Stimulated activated CD8-positive, alpha-beta memory T cell treated with anti-CD3 and anti-CD28 coated beads, Interleukin-7, amount 100 ng/mL, for 48 hours (primary cell): ENCODE results near the gene MIA.
"Not testable (repeated sequence)": the region's sequence is repeated elsewhere in the genome, so short reads cannot be mapped to it uniquely, and the experiment has no call there.

Experiments used
- DNase-seq, 2 donors: peaks; one replicate each; pipeline ENCODE4 v3.0.0-alpha.2; 2020; ENCODE audit warnings: low read depth in 1 of 2; ENCODE audit errors: extremely low read depth in 1 of 2

MIA gene

DNA sequence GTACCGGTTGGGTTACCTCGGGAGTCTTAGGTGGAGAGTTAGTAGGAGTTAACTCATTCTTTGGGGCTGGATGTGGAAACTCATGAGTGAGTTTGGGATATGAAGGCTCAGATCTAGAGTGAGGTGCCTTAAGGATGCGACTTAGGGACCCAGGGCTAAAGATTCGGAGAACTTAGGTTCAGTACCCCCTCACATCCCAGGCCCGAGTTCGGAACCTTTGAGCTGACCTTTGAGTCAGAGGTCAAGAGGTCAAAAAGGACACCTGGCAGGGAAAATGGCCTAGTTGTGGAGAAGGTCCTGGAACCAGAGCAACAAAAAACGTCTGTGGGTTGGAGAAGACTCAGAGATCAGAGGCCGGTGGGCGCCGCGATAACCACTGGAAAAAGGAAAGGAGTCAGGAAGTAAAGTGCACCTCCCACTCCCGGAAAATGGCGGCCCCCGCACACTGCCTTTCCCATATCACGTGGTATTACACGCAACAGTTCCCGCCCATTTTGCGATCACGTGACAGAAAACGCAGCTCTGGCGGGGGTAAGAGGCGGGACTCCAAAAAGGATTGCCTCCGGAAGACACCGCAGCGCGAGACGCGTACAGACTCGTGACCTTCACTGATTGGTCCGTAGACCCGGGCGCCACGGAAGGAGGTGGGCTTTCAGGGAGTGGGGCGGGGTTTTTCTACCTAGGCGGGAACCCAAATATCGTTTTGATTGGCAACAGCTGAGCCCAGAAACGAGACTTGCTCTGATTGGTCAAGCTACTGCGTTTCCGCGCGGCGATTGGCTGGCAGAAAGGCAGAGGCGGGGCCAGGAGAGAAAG is 25.1 kb upstream of the MIA start, which contains the start of gene ACTMAP:
ACTMAP (minus strand) TSS at position 420 of the 816 bp plus-strand sequence. CDS start 674 bp downstream, outside the sequence.
- peak; percentile 98 to 100 for DNase-seq

DNA sequence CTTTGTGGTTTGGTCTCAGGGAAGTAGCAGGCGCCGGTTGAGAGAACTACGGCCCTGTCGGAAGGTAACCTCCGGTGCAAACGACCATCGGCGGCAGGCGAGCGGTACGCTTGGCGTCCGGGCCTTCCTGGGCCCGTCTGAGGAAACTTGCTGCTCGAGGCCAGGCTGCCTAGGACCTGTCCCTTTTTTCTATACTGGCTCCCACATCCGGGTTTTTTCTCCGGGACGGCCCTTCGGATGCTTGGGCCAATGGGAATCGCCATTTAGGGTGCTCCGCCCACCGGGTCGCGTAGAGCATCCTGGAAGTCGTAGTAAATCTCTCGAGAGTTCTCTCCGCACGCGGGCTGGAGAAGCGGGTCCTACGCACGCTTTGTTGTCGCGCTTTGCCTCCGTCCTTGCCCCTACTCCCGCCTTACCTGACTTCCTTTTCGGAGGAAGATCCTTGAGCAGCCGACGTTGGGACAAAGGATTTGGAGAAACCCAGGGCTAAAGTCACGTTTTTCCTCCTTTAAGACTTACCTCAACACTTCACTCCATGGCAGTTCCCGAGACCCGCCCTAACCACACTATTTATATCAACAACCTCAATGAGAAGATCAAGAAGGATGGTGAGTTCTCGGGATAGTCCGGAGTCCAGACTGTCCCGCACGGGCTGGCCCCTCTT is 24.3 kb upstream of the MIA start, which contains the start of gene SNRPA:
SNRPA (plus strand) TSS at position 330 of the 664 bp plus-strand sequence; CDS start at position 536, 206 bp downstream.
- peak; percentile 86 to 96 for DNase-seq

DNA sequence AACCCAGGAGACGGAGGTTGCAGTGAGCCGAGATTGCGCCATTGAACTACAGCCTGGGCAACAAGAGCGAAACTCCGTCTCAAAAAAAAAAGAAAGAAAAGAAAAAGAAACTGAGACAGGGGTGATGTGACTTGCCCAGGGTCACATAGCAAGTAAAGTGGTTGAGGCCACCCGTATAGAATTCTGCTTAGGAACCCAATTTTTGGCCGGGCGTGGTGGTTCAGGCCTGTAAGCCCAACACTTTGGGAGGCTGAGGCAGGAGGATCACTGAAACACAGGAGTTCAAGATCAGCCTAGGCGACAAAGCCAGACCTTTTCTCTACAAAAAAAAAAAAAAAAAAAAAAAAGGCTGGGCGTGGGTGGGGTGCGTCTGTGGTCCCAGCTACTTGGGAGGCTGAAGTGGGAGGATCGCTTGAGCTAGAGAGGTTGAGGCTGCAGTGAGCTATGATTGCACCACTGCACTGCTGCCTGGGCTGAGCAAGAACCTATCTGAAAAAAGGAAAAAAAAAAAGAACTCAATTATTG is 23.0 kb upstream of the MIA start:
- no peak for DNase-seq

DNA sequence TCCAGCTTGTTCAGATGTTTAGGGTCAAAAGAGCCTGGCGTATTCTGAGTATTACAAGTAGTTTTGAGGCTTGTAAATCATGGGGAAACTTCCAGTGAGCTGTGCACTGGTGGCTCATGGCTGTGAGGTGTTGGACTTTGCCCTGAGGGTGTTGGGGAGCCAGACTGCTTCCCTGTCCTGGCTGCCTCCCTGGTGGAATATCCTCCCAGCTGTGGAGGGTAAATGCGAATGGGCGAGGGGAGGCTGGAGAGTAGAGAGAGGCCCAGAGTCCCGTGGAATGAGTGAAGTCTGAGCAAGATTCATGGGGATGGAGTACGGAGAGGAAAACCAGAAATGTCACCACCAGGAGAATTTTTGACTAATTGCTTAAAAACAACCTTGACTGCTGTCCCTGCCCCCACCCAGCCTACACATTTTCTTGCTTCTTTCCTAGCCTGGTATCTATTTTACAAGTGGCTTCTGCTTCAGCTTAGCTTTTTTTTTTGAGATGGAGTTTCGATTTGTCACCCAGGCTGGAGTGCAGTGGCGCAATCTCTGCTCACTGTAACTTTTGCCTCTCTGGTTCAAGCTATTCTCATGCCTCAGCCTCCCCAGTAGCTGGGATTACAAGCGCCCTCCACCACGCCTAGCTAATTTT is 20.6 kb upstream of the MIA start:
- peak in 1 of 2 donors; percentile 73 for DNase-seq

DNA sequence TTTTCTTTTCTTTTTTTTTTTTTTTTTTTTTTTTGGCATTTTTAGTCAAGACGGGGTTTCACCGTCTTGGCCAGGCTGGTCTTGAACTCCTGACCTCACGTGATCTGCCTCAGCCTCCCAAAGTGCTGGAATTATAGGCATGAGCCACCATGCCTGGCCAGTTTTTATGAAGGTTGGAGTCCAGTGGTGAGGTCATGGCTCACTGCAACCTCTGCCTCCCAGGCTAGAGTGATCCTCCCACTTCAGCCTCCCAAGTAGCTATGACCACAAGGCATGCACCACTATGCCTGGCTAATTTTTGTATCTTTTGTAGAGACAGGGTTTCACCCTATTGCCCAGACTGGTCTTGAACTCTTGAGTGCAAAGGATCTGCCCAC is 20.1 kb upstream of the MIA start:
- no peak for DNase-seq

DNA sequence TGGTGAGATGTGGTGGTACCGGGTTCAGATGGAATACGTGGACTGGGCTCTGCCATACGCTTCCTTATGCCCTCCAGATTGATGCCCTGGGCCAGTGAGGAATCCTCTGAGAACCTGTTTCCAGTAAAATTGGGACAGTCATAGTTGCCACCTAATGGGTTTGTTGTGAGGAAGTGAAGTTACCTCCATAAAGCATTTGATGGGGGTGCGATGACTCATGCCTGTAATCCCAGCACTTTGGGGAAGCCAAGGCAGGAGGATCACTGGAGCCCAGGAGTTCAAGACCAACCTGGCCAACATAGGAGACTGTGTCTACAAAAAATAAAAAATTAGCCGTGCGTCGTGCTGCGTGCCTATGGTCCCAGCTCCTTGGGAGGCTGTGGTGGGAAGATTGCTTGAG is 19.5 kb upstream of the MIA start:
- no peak for DNase-seq

DNA sequence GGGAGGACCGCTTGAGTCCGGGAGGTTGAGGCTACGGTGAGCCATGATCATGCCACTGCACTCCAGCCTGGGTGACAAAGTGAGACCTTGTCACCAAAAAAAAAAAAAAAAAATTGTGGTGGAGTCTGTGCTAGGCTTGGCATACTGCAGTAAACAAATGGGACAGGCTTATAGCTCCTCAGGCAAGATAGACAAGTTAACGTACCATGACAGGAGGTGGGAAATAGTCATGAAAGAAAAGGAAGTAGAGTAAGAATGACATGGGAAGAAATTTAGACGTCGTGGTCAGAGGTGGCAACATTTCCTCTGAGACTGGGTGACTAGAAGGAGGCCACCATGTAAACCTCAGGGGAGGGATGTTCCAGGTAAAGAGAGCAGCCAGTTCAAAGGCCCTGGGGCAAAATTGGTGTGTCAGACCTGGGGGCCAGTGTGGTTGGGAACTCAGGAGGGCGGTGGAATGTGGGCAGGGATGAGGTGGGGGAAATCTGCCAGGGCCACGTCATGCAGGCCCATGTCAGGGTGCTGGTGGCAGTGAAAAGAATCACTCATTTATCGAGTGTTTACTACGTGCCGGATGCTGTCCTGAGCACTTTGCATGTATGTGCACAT is 18.7 kb upstream of the MIA start:
- peak in 1 of 2 donors; percentile 70 for DNase-seq

DNA sequence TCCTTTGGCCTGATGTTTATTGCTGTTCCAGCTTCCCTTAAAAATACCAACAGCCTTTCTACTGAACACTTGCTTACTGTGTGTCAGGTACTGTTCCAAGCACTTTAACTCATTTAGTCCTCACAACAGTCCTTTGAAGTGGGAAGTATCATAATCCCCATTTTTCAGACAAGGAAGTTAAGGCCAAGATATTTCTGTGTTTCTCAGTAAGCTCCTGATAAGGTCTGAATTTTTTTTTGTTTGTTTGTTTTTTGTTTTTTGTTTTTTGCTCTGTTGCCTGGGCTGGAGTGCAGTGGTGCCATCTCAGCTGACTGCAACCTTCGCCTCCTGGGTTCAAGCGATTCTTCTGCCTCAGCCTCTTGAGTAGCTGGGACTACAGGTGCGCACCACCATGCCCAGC is 16.8 kb upstream of the MIA start:
- no peak for DNase-seq

DNA sequence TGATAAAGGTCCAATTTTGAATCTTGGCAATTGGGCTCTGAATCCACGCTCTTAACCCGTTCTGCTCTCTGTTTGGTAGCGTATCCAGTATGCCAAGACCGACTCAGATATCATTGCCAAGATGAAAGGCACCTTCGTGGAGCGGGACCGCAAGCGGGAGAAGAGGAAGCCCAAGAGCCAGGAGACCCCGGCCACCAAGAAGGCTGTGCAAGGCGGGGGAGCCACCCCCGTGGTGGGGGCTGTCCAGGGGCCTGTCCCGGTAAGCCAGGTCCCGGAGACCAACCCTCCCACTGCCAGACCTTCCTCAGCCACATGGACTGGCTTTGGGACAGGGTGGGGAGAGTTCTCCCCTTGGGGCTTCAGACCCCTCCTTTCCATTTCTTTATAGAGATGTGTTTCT is 16.0 kb upstream of the MIA start:
- DNase-seq: no peak

DNA sequence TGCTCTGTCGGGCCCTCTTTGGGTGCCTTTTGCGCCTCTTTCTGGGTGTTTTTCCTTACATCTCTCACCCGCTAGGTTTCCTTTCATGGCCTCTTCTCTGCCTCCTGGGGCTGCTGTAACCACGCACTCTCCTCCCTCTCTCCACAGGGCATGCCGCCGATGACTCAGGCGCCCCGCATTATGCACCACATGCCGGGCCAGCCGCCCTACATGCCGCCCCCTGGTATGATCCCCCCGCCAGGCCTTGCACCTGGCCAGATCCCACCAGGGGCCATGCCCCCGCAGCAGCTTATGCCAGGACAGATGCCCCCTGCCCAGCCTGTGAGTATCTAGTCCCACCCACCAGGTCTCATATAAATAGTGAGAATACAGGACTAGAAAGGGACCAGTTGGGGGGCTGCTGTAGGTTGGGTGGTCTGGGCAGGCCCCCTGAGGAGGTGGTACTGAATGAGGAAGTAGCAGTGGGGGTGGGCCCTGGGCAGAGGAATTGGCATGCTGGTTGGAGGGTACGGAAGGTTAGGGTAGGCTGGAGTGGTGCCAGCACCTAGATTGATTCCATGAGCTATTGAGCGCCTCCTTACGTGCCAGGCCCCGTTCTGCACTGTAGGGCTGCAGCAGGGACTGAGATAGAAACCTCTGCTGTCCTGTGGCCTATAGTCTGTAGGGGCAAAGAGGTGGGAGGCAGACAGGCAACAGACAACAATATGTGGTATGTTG is 12.4 kb upstream of the MIA start:
- no peak for DNase-seq

DNA sequence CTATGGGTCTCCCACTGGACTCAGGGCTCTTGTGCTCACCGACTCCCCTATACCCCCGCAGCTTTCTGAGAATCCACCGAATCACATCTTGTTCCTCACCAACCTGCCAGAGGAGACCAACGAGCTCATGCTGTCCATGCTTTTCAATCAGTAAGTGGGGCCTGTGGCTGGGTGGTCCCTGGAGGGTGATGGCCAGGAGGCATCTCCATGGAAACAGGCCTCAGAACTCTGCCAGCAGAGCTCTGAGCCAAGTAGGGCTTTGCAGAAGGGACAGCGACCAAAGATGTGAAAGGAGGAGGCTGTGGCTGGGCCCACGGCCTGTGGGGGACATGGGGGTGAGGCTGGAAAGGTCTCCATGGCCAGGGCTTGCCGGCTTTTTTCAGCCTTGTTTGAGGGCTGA is 11.8 kb upstream of the MIA start:
- no peak for DNase-seq

DNA sequence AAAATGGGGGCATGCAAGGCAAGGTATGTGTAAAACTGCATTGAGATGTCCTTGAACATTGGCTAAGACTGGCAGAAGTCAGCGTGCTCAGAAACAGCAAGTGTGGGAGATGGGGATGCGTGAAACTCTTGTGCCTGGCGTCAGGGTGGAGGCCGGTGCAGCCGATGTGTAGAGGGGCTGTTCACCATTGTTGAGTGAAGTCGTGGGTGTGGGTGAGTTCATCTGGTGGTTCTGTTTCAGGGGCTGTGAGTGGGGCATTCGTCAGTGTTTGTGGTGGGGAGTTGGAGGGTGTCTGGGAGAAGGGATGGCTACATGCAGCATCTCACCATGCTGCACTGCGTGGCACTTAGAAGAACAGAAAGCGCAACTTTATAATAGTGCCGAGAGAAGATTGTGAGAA is 11.4 kb upstream of the MIA start:
- DNase-seq: peak in 1 of 2 donors; percentile 66

DNA sequence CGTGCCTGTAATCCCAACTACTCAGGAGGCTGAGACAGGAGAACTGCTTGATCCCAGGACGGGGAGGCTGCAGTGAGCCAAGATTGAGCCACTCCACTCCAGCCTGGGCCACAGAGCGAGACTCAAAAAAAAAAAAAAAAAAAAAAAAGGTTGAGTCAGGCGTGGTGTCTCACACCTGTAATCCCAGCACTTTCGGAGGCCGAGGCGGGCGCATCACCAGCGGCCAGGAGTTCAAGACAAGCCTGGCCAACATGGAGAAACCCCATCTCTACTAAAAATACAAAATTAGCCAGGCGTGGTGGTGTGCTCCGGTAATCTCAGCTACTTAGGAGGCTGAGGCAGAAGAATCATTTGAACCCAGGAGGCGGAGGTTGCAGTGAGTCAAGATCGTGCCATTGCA is 8.9 kb upstream of the MIA start:
- DNase-seq: not testable (repeated sequence)

DNA sequence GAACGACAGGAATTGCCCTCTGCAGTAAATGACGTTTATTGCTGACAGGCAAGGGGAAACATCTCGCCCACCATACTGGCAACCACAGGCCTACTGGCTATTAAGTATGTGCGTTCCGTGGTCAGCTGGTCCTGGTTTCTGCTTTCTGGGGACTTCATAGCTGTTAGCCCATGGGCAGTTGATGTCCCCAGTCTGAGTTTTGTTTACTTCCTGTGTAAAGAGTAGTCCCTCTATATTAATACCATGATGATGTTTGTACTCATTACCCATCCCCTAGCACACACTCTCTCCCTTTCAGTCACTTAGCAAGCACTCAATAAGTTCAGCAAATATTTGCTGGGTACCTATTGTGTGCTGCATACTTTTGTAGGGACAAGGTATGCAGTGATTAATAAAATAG is 6.5 kb upstream of the MIA start:
- no peak for DNase-seq

DNA sequence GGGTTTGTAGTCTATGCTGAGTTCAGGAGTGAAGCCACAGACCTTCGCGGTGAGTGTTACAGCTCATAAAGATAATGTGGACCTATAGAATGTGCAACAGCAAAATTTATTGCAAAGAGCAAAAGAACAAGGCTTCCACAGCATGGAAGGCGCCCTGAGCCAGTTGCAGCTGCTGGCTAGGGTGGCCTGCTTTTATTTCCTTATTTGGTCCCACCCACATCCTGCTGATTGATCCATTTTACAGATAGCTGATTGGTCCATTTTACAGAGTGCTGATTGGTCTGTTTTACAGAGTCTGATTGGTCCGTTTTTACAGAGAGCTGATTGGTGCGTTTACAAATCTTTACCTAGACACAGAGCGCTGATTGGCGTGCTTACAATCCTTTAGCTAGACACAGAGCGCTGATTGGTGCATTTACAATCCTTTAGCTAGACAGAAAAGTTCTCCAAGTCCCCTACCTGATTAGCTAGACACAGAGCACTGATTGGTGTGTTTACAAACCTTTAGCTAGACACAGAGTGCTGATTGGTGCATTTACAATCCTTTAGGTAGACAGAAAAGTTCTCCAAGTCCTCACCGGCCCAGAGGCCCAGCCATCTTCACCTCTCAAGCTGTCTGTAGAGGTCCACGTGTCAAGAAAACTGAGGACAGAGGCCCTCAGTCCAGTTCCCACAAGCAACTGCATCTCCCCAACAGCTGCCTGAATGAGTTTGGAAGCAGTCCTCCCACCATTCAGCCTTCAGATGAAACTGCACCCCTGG is 4.0 kb upstream of the MIA start:
- DNase-seq: not testable (repeated sequence)

DNA sequence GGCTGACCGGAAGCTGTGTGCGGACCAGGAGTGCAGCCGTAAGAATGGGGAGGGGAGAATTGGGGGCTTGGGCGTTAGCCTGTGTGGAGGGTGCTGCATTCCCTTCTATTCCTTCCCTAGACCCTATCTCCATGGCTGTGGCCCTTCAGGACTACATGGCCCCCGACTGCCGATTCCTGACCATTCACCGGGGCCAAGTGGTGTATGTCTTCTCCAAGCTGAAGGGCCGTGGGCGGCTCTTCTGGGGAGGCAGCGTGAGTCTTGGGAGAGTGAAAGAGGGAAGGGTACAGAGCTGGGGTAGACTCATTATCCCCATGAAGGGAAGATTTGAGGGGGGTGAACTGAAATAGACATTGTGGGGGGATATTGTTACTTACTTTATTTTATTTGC is 306 bp downstream of the MIA start:
- no peak for DNase-seq

DNA sequence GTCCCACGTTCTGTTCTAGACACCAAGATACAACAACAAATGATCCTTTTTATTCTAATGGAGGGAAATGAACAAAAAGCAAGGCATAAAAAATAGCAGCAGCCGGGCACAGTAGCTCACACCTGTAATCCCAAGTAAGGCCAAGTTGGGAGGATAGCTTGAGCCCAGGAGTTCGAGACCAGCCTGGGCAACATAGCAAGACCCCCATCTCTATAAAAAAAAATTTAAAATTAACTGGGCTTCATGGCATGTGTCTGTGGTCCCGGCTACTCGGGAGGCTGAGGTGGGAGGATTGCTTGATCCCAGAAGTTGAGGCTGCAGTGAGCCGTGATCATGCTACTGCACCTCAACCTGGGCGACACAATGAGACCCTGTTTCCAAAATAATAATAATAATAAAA is 1.0 kb downstream of the MIA start:
- DNase-seq: no peak

DNA sequence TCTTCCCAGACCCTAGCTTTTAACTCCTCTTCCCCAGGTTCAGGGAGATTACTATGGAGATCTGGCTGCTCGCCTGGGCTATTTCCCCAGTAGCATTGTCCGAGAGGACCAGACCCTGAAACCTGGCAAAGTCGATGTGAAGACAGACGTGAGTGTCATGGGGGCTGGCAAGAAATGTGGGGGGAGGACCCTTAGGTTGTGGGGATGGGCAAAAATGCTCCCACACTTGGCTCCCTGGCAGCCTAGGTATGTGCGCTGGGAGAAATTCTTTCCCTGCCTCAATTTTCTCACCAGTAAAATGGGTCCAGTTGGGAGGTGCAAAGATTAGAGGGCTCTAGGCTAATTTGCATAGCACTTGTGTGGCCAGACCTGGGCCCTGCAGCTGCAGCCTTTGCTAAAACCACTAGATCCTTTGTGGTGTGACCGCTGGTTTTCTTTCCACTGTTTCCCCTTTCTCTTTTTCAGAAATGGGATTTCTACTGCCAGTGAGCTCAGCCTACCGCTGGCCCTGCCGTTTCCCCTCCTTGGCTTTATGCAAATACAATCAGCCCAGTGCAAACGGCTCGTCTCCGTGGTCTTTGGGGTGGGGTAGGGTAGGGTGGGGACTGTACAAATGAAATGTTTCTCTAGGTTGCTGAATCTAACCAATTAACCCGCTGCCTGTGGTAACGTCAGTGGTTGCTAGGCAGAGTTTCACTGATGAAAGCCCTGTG is 1.8 kb downstream of the MIA start:
- DNase-seq: peak; percentile 76 to 88

DNA sequence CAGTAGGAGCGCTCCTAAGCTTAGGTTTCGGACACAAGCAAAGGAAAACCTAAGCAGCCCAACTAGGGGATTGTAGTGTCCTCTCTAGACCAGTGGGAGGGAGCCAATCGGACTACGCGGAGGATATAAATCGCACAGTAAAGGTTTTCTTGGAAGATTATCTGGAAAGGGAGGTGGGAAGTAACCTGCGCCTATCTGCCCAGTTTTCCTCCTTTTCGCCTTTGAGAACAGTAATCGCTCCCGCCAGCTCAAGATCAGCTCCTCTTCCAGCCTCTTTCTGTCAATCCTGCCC is 2.3 kb downstream of the MIA start:
- no peak for DNase-seq
